Measurements from ENCODE around the gene EEF1G.

- TF ChIP-seq CTCF (tag by site-specific recombination; IDR thresholded peaks at IDR 0.05) (no peak), ZNF571 (tag by site-specific recombination; IDR thresholded peaks at IDR 0.05) (no peak), PRDM4 (tag by site-specific recombination; IDR thresholded peaks at IDR 0.05) (no peak), ZNF155 (tag by site-specific recombination; IDR thresholded peaks at IDR 0.05) (no peak), ZNF274 (IDR thresholded peaks at IDR 0.05; ENCODE audit: low read length) (no peak), ZNF274 (tag by site-specific recombination; IDR thresholded peaks at IDR 0.05; ENCODE audit: borderline replicate concordance) (no peak)
These were observed 35.0 kb downstream of the EEF1G start for GRCh38 chr11:62538470-62539237.
